AG09319 (cell line): Measurements from ENCODE around the gene NACAD.

Experiments used
- DNase-seq: peaks from one replicate; pipeline ENCODE4 v3.0.0-alpha.2; 2010; ENCODE audit warnings: low read depth; ENCODE audit errors: extremely low read depth
- TF ChIP-seq, protein P1 (sequence below): IDR thresholded peaks from 2 replicates; pipeline ENCODE4 v1.5.1; 2011; ENCODE audit warnings: low read depth, mild to moderate bottlenecking, inconsistent platforms, low read length, moderate library complexity

The NACAD gene

DNA sequence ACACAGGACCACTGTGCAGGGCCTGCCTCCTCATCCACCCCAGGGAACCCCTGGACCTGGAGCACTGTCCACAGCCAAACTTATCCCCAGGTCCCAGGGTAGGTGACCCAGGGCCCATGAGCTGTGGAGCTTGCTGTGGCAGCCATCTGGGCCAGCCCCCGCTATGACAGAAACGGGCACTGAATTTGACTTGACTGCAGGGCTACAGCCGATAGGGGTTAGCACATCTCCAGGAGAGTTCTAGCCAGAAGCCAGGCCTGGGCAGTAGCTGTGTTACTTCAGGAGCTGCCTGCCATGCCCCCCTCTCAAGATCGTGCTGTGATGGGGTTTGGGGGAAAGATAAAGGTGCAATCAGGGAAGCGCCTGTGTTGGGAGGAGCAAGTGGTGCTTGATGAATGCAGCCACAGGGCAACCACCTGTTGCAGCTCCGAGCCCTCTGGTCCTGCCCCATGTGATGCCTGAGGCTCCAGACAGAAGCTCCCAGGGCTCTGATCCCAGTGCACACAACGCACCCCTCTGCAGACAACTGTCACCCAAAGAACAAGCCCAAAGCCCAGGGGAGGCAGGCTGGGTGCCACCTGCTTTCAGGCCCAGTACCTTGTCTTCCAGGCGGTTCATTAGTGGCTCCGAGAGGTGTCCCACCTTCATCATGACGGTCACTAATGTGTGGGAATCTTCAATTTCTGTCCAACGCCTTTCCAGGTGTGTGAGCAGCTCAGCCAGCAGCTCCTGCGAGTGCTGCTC is 16.2 kb upstream of the NACAD start:
- TF ChIP-seq, protein P1, sequence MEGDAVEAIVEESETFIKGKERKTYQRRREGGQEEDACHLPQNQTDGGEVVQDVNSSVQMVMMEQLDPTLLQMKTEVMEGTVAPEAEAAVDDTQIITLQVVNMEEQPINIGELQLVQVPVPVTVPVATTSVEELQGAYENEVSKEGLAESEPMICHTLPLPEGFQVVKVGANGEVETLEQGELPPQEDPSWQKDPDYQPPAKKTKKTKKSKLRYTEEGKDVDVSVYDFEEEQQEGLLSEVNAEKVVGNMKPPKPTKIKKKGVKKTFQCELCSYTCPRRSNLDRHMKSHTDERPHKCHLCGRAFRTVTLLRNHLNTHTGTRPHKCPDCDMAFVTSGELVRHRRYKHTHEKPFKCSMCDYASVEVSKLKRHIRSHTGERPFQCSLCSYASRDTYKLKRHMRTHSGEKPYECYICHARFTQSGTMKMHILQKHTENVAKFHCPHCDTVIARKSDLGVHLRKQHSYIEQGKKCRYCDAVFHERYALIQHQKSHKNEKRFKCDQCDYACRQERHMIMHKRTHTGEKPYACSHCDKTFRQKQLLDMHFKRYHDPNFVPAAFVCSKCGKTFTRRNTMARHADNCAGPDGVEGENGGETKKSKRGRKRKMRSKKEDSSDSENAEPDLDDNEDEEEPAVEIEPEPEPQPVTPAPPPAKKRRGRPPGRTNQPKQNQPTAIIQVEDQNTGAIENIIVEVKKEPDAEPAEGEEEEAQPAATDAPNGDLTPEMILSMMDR: no peak
- DNase-seq: no peak

DNA sequence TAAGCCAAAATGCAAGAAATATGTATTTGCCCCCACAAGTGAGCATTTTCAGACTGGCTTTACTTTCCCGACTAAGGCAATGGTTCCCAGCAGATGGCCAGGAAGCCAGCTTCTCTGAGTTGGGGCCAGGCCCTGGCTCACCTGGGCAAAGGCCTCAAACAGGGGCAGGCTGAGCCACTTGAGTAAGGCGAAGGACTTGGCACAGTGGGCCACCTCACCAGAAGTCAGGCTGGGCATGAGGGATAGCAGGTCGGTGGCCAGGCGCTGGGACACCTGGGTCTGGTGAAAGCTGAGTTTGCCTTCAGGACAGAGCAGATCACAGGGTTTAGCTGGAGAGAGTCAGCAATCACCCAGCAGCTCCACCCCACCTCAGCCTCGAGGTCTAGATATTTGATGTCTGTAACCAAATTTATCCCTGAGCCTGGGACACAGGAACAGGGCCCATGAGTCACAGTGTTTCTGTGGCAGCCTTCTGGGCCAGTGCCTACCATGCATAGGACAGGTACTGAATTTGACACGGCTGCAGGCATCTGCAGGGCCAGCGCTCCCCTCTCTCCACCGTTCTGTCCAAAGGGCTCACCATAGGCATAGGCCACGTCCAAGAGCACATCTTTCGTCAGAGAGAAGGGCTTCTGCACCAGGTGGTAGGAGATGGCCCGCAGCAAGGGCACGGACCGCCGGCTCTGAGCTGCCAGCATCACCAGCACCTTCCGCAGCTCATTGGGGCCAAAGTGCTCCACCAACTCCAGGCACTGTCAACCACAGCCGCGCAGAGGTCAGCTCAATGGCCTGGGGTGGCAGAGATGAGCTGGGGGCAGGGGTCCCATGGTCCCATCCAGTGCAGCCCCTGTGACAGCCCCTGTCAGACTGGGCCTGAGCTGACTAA is 15.4 kb upstream of the NACAD start:
- TF ChIP-seq, protein P1: no peak
- no peak for DNase-seq

DNA sequence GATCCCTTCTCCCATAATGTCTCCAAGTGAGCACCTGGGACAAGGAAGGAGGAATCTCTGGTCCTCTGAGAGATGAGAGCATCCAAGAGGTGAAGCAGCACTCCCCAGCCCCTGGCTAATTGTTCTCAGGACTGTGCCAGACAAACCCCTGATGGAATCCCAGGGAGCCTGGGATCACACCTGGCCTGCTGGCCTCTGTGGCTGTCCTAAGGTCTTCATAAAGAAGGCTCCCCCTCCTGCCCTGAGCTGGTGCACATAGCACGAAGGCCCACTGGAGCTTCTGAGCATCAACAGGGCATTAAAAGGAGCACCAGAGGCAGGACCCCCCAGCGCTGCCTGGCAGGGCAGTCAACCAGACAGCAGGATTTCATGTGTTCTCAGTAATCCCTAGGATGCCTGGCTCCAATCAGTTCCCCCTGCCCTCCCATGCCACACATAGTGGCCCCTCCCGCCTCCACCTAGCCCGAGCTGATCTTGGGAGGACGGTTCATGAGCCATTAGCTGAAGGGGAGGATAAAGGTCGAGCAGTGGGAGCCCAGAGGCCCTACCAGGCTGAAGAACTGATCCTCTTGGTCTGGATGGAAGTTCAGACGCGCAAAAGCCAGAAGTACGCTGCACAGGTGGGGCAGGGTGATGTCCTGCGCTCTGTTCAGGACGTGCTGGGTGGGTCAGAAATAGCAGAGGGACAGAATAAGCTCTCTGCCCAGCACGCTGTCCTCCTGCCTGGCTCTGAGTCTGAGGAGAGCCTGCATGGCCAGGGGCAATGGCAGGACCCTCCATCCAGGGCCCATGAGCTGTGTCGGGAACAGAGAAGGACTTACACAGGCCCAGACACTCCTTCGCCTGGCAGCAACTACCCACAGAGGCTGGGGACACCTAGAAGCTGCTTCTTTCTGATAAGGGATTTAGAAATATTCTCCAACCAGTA is 14.3 kb upstream of the NACAD start:
- no peak for DNase-seq
- TF ChIP-seq, protein P1: no peak

DNA sequence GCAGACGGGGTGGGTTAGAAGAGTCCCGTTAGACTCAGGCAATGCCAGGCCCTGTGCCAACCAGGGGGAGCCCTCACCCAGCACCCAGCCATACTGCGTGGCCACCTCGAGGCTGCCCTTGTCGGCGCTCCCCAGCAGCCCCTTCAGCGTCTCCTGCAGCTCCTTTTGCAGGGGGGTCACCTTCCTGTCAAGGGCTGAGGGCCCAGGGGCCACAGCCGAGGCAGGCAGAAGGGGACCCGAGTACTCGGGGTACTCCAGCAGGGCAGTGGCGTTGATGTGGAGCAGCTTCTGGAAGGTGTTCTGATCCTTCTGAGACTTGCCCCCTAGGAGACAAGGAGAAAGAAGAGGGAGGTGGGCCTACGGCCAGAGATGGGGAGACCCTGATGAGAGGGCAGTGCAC is 13.0 kb upstream of the NACAD start:
- DNase-seq: no peak

DNA sequence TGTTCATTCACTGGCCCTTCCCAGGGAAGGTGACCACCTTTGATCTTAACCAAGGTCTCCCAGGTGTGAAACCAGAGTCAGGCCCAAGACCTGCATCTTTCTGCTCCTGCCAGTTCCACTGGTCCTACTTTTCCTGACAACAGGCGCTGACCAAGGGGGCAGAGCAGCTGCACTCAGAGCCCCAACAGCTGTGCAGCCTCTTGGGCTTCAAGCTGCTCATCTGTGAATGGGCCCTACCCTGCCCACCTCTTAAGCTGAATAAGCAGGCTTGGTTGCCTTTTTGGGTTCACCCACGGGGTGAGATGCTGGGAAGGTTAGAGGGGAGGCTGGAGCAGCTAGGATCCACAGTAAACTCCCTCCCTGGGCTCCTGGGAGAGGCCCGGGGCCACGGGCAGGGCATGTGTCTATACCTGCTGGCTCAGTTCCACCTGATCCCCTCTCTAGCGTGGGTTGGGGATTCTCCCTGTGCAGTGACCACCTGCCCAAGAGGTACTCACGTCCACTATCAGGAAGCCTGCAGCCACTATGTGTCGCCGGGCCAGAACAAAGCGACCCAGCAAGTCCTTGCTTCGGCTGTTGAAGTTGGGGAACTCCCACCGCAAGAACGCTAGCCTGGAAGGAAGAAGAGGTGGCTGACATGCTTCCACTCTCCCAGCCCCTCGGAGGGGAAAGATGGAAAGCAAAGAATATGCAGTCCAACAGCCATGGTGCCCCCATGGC is 12.2 kb upstream of the NACAD start:
- TF ChIP-seq, protein P1: no peak
- DNase-seq: no peak

More for the DNA sequence above, 13.0 kb upstream of the NACAD start:
- TF ChIP-seq, protein P1: no peak

DNA sequence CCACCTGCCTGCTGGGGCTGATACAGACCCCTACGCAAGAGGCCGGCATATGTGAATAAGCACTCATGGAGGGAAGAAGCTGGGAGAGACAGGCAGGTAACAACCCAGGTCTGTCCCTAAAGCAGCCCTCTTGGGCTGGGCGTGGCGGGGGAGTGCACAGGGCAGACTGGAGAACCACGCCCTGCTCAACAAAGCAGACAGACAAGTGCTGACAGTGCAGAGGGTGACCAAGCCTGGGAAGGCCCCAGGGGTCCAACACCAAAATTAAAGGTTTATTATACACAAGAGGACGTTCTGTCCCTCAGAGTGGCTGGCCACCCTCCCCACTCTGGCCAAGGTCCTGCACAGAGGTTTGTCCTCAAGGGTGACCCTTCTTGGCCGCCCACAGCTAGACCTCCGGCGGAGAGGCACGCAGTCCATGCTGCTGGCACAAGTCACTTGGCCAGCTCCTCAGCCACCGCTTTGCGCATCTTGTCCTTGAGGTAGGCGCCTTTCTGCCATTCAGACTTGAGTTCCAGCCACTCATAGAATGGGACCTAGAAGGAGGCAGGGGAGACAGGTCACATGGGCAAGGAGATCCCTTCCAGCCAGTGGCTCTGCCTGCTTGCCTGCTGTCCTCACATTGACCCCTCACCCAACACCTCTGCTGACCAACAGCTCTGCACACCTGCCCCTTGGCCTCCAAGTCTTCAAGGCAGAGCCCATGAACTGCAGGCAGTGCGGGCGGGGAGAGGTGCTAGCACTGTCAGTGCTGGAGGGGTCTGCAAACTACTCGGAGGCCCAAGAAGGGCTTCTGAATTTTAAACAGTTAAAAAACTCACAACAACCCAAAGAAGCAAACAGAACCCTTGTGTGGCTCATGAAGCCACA is 11.4 kb upstream of the NACAD start:
- TF ChIP-seq, protein P1: no peak

More for the DNA sequence above, 11.4 kb upstream of the NACAD start:
- DNase-seq: no peak
